Measurements from ENCODE around the gene SHANK1.

GRCh38 chr19:50741179-50741933 lies 21.8 kb upstream of the SHANK1 start:
- TF ChIP-seq EP300 (IDR thresholded peaks at IDR 0.05) = no peak
- TF ChIP-seq, protein P1, sequence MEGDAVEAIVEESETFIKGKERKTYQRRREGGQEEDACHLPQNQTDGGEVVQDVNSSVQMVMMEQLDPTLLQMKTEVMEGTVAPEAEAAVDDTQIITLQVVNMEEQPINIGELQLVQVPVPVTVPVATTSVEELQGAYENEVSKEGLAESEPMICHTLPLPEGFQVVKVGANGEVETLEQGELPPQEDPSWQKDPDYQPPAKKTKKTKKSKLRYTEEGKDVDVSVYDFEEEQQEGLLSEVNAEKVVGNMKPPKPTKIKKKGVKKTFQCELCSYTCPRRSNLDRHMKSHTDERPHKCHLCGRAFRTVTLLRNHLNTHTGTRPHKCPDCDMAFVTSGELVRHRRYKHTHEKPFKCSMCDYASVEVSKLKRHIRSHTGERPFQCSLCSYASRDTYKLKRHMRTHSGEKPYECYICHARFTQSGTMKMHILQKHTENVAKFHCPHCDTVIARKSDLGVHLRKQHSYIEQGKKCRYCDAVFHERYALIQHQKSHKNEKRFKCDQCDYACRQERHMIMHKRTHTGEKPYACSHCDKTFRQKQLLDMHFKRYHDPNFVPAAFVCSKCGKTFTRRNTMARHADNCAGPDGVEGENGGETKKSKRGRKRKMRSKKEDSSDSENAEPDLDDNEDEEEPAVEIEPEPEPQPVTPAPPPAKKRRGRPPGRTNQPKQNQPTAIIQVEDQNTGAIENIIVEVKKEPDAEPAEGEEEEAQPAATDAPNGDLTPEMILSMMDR (IDR thresholded peaks at IDR 0.05) = no peak
